Measurements from ENCODE around the gene PALMD.
A peak's percentile ranks its signal among the peaks of the same experiment; 100 is the strongest.

PALMD gene

DNA sequence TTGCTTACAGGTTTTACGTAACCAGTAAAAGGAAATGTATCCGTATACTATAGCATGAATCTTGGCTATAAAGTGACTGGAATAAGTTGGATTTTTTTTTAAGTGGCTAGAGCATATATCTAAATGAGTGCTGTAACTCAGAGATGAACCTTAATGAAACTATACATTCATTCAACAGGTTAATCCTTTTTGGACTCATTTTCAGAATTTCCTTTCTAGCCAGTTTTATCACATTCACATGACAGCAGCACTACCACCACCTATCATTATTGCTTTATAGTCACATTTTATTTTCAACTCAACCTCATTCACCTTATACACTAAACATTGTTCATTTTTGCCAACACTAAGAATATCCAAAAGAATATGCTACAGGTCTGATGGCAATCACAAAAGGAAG is 89.9 kb downstream of the PALMD start:
- TF ChIP-seq, protein P1, sequence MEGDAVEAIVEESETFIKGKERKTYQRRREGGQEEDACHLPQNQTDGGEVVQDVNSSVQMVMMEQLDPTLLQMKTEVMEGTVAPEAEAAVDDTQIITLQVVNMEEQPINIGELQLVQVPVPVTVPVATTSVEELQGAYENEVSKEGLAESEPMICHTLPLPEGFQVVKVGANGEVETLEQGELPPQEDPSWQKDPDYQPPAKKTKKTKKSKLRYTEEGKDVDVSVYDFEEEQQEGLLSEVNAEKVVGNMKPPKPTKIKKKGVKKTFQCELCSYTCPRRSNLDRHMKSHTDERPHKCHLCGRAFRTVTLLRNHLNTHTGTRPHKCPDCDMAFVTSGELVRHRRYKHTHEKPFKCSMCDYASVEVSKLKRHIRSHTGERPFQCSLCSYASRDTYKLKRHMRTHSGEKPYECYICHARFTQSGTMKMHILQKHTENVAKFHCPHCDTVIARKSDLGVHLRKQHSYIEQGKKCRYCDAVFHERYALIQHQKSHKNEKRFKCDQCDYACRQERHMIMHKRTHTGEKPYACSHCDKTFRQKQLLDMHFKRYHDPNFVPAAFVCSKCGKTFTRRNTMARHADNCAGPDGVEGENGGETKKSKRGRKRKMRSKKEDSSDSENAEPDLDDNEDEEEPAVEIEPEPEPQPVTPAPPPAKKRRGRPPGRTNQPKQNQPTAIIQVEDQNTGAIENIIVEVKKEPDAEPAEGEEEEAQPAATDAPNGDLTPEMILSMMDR (IDR thresholded peaks at IDR 0.05) = no peak

DNA sequence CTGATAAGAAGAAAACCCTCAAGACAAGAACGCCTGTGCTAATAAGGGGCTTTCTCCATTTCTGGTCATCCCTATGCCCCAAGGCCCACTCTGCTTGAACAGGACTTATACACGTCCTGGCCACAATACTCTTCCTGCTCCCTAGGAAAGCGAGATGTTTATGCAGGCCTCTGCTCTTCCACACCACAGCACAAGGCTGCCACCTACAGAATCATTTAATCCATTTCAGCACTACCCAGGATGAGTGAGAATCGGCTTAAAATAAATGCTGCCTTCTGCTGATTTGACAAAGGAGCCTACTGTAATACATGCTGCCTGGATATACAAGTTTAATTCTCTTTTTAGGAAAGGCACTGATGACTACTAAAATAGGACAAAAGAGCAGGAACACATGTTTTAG is 91.1 kb downstream of the PALMD start:
- TF ChIP-seq, protein P1 (IDR thresholded peaks at IDR 0.05) = peak; percentile 57

DNA sequence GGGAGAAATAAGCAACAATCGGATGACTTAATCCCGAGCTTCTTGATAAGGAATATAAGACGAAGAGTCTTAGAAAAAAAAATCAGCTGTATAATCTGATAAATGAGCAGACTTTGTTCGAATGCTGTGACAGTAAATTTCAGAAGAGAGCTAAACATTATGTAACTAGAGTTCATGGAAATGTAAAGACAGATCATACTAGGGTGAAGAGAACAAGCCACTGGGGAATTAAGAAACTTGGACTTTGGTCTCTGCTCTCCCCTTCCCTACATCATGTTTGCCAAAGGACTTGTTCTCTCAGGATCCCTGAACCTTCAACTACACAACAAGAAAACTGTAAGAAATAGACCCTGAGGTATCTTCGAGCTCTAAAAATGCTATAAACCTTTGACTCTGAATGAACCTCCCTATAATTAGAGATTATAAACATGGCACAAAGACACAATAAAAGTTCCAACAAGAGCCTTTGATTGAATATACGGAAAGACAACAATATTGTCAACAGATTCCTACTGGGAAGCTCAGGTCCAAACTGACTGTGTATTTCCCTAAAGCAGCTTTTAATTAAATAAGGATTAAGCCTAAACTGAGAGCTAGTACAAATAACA is 93.0 kb downstream of the PALMD start:
- TF ChIP-seq, protein P1 (IDR thresholded peaks at IDR 0.05) = no peak

DNA sequence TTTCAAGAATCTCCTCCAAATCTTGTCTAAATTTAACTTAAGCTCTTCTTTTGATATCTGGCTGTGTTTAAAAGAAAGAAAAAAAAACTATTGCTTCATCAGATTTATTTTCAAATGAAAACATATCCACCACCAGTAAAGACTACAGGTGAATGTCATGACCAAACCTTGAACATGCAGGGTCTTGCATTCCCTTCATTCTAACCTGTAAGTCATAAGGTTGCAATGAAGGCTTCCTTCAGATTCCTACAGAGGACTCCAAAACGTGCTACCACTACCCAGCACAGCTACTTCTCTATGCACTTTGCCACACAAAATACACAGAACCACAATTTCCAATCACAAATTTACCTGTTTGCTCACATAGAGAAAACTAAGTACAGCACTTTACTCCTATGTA is 94.2 kb downstream of the PALMD start:
- TF ChIP-seq, protein P1 (IDR thresholded peaks at IDR 0.05) = no peak
